ENCODE data around the gene NADK2. TPM values are rescaled to one million over a fixed set of nuclear protein-coding genes. Genes with fewer than 3 reads are reported as not detected.

Gene NADK2
- total and polyA plus RNA-seq, 9 of the 15 experiments (the other 6 are each of a cell fraction or from before 2014, with no cell fraction given) = 10.6 to 41.0 (median 24.0) TPM

DNA sequence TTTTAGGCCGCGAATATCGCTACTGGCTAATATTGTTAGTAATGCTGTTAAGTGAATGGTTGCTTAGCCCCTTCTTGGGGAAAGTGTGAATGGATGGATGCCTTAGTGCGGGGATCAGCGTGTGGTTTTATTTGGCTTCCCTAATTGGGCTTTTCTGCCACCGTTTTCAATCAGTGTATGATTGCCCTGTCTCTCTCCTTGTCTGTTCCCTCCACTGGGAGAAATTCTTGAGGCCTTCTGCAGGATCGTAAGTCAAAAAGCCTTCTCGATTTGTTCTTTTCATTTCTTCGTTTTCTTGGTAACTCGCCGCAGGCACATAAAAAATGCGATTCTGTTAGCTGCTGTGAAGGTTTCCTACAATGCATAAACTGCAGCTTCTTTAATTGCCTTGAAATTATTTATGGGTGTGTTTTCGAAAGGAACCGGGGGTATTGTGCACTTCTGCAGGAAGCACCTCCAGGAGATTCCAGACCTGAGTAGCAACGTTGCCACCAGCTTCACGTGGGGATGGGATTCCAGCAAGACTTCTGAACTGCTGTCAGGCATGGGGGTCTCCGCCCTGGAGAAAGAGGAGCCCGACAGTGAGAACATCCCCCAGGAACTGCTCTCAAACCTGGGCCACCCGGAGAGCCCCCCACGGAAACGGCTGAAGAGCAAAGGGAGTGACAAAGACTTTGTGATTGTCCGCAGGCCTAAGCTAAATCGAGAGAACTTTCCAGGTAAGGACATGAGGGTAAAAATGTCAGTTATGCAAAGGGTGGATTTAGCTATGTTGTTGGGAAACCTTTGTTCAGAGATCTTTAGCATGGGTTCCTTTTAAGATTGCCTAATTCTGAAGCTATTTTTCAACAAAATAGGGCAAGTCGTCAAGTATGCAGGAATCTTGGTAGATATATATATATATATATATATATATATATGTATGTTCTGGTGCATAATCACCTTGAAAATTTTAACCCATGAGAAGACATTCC, 89.1 kb downstream of the NADK2 start (continued):
- TF ChIP-seq, protein P1, sequence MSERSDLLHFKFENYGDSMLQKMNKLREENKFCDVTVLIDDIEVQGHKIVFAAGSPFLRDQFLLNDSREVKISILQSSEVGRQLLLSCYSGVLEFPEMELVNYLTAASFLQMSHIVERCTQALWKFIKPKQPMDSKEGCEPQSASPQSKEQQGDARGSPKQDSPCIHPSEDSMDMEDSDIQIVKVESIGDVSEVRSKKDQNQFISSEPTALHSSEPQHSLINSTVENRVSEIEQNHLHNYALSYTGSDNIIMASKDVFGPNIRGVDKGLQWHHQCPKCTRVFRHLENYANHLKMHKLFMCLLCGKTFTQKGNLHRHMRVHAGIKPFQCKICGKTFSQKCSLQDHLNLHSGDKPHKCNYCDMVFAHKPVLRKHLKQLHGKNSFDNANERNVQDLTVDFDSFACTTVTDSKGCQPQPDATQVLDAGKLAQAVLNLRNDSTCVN (CRISPR knock-in tag; IDR thresholded peaks at IDR 0.05) = no peak
- no peak for TF ChIP-seq POLR2H (tag; IDR thresholded peaks at IDR 0.05; ENCODE audit: low read depth)
- peak; percentile 42; the same call in 1 of the 2 replicates for TF ChIP-seq ZFX (CRISPR knock-in tag; IDR thresholded peaks at IDR 0.05)
- TF ChIP-seq LEF1 (IDR thresholded peaks at IDR 0.05) = no peak
- TF ChIP-seq, protein P2, sequence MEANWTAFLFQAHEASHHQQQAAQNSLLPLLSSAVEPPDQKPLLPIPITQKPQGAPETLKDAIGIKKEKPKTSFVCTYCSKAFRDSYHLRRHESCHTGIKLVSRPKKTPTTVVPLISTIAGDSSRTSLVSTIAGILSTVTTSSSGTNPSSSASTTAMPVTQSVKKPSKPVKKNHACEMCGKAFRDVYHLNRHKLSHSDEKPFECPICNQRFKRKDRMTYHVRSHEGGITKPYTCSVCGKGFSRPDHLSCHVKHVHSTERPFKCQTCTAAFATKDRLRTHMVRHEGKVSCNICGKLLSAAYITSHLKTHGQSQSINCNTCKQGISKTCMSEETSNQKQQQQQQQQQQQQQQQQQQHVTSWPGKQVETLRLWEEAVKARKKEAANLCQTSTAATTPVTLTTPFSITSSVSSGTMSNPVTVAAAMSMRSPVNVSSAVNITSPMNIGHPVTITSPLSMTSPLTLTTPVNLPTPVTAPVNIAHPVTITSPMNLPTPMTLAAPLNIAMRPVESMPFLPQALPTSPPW (CRISPR knock-in tag; IDR thresholded peaks at IDR 0.05) = peak; percentile 6; the same call in 1 of the 2 replicates
- no peak for TF ChIP-seq TAF15 (IDR thresholded peaks at IDR 0.05; ENCODE audit: low read depth, low read length)
- TF ChIP-seq, protein P3, sequence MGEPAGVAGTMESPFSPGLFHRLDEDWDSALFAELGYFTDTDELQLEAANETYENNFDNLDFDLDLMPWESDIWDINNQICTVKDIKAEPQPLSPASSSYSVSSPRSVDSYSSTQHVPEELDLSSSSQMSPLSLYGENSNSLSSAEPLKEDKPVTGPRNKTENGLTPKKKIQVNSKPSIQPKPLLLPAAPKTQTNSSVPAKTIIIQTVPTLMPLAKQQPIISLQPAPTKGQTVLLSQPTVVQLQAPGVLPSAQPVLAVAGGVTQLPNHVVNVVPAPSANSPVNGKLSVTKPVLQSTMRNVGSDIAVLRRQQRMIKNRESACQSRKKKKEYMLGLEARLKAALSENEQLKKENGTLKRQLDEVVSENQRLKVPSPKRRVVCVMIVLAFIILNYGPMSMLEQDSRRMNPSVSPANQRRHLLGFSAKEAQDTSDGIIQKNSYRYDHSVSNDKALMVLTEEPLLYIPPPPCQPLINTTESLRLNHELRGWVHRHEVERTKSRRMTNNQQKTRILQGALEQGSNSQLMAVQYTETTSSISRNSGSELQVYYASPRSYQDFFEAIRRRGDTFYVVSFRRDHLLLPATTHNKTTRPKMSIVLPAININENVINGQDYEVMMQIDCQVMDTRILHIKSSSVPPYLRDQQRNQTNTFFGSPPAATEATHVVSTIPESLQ (CRISPR knock-in tag; IDR thresholded peaks at IDR 0.05) = 0 out of 2 replicates have a peak, but pooled peaks have one; percentile 39
- no peak for TF ChIP-seq MYC (IDR thresholded peaks at IDR 0.05; ENCODE audit: low read depth, low read length)
- TF ChIP-seq MYC (CRISPR knock-in tag; IDR thresholded peaks at IDR 0.05; ENCODE audit: borderline replicate concordance, low read depth) = no peak
- TF ChIP-seq, protein P4, sequence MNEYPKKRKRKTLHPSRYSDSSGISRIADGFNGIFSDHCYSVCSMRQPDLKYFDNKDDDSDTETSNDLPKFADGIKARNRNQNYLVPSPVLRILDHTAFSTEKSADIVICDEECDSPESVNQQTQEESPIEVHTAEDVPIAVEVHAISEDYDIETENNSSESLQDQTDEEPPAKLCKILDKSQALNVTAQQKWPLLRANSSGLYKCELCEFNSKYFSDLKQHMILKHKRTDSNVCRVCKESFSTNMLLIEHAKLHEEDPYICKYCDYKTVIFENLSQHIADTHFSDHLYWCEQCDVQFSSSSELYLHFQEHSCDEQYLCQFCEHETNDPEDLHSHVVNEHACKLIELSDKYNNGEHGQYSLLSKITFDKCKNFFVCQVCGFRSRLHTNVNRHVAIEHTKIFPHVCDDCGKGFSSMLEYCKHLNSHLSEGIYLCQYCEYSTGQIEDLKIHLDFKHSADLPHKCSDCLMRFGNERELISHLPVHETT (CRISPR knock-in tag; conservative IDR thresholded peaks at IDR 0.05 in 1 of 2, IDR thresholded peaks at IDR 0.05 in 1 of 2) = no peak
- no peak for TF ChIP-seq FOXK2 (conservative IDR thresholded peaks at IDR 0.05 in 1 of 2, IDR thresholded peaks at IDR 0.05 in 1 of 2; ENCODE audit: low read depth in 2 of 2)
- TF ChIP-seq, protein P5, sequence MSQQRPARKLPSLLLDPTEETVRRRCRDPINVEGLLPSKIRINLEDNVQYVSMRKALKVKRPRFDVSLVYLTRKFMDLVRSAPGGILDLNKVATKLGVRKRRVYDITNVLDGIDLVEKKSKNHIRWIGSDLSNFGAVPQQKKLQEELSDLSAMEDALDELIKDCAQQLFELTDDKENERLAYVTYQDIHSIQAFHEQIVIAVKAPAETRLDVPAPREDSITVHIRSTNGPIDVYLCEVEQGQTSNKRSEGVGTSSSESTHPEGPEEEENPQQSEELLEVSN (IDR thresholded peaks at IDR 0.05; ENCODE audit: borderline replicate concordance in 1 of 2, extremely low read depth in 1 of 2, insufficient read depth in 1 of 2, insufficient read length in 1 of 2, low read depth in 1 of 2, low read length in 1 of 2, poor library complexity in 1 of 2, severe bottlenecking in 1 of 2) = no peak
- TF ChIP-seq ZNF253 (CRISPR knock-in tag; conservative IDR thresholded peaks at IDR 0.05) = no peak
- TF ChIP-seq HOXB6 (CRISPR knock-in tag; IDR thresholded peaks at IDR 0.05; ENCODE audit: borderline replicate concordance) = no peak
- no peak for TF ChIP-seq SOX6 (IDR thresholded peaks at IDR 0.05)
- no peak for TF ChIP-seq ZNF764 (CRISPR knock-in tag; IDR thresholded peaks at IDR 0.05; ENCODE audit: low read depth)
- no peak for TF ChIP-seq SMAD1 (IDR thresholded peaks at IDR 0.05; ENCODE audit: low read depth, low read length, partially characterized antibody)
- TF ChIP-seq SP1 (CRISPR knock-in tag; IDR thresholded peaks at IDR 0.05) = 0 out of 2 replicates have a peak, but pooled peaks have one; percentile 13

Data from K562 (cell line).